Occipital lobe (tissue), 1 donor: ENCODE data around the gene ARHGEF16. TPM values are rescaled to one million over a fixed set of nuclear protein-coding genes. Genes with fewer than 3 reads are reported as not detected.

Source experiments
- total RNA-seq: library from RNA; depleted of rRNA; stranded (reverse); fragments of >200 nt; gene quantifications from one replicate; pipeline ENCODE4 v1.2.3, GENCODE V29; 2014

ARHGEF16 gene
- total RNA-seq, 1 donor from 2014 or later = 0.16 TPM

Other genes with a start within 250 kb of the ARHGEF16 start
- gene MEGF6, start 156.8 kb downstream of the ARHGEF16 start, total RNA-seq = 6.4 TPM
- 19.0 TPM for gene TPRG1L, start 170.3 kb downstream of the ARHGEF16 start, total RNA-seq
- 10.8 TPM for gene WRAP73, start 195.4 kb downstream of the ARHGEF16 start, total RNA-seq
- gene TP73, start 197.9 kb downstream of the ARHGEF16 start, total RNA-seq = 0.16 TPM